GM21786 (cell line): Measurements from ENCODE around the gene ZDHHC22.

ENCODE experiments used
- ATAC-seq: cut with Tn5 transposase; IDR thresholded peaks from one replicate; pipeline ENCODE4 v1.9.1; 2021; ENCODE audit not compliant: unreplicated experiment

ZDHHC22 gene

GRCh38 chr14:77085538-77085937, 56.1 kb downstream of the ZDHHC22 start:
- ATAC-seq: no peak

GRCh38 chr14:77084985-77085384, 56.6 kb downstream of the ZDHHC22 start:
- ATAC-seq: no peak

DNA sequence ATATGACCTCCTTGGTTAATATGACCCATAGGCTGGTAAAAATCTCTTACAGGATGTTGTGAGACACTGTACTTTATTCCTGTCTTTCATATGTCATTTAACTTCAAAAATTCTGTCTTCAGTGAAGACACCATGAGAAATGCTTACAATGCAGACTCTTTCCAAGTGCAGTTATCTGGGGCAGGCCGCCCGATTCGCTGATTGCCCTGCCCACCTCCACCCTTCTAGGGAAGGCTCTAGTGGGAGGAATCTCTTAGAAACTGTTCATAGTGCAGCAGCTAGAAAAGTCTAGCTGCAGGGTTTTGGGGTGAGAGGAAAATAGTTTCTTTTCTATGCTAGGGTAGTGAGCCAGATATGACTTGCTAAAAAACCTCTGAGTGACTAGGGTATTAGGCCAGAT, 58.5 kb downstream of the ZDHHC22 start:
- ATAC-seq: no peak

GRCh38 chr14:77082356-77082755, 59.2 kb downstream of the ZDHHC22 start:
- no peak for ATAC-seq
